Measurements from ENCODE around the gene CDKN3. TPM values are rescaled to one million over a fixed set of nuclear protein-coding genes. Genes with fewer than 3 reads are reported as not detected.

The CDKN3 gene
- polyA plus RNA-seq, 3 donors = 0.45 to 1.8 (median 0.65) TPM

- Histone ChIP-seq H3K27me3 (ENCODE audit: control insufficient read depth in 2 of 2, insufficient read depth in 2 of 2, low read length in 2 of 2) (no peaks in the 10 kb centered on the region), H3K4me3 (replicated peaks in 1 of 3; ENCODE audit: low read depth in 2 of 3, low read length in 3 of 3) (no peak overlapping the region), H4K20me1 (ENCODE audit: insufficient read depth, low read length) (no peaks in the 10 kb centered on the region), H3K9me3 (replicated peaks in 1 of 2; ENCODE audit: control insufficient read depth in 1 of 2, insufficient read depth in 1 of 2, low read length in 2 of 2) (peaks cover 0 to 15% of the 10 kb centered on the region in 2 donors), H3K9ac (ENCODE audit: insufficient read depth, low read length, poor library complexity, severe bottlenecking) (no peak overlapping the region), H3K27ac (ENCODE audit: low read depth in 1 of 2, low read length in 2 of 2) (no peak overlapping the region), H2AFZ (ENCODE audit: insufficient read depth, low read depth, low read length, poor library complexity, severe bottlenecking) (no peak overlapping the region), H3K36me3 (replicated peaks in 1 of 2; ENCODE audit: control insufficient read depth in 1 of 2, insufficient read depth in 2 of 2, low read length in 2 of 2) (no peaks in the 10 kb centered on the region), H3K4me2 (replicated peaks; ENCODE audit: extremely low read depth, low read length, poor library complexity, severe bottlenecking) (no peak overlapping the region), H3K4me1 (ENCODE audit: control insufficient read depth in 1 of 2, insufficient read depth in 2 of 2, low read length in 2 of 2) (peaks cover 27 to 29% of the 10 kb centered on the region in 2 donors), H3K79me2 (ENCODE audit: insufficient read depth, low read length) (peaks cover 27% of the 10 kb centered on the region)
- Mint-ChIP-seq H3K27me3 (ENCODE audit: low read depth in 3 of 3) (peaks cover 0 to 3% (median 2%) of the 10 kb centered on the region in 3 donors), H3K36me3 (no peaks in the 10 kb centered on the region), H3K27ac (no peak overlapping the region), H3K9me3 (peaks cover 0 to 16% (median 6%) of the 10 kb centered on the region in 7 donors), H3K4me3 (no peak overlapping the region), H3K4me1 (peaks cover 24% of the 10 kb centered on the region)
- 97% methylated on average over 21 of the region's 27 CpGs for WGBS (ENCODE audit: insufficient coverage)
- intact Hi-C loops (cut with micrococcal nuclease) = no loop called here
- TF ChIP-seq CTCF (IDR thresholded peaks at IDR 0.05) = no peak
- DNase-seq = no peak
Measured at GRCh38 chr14:54394596-54394995, 2.2 kb upstream of the CDKN3 start.

DNA sequence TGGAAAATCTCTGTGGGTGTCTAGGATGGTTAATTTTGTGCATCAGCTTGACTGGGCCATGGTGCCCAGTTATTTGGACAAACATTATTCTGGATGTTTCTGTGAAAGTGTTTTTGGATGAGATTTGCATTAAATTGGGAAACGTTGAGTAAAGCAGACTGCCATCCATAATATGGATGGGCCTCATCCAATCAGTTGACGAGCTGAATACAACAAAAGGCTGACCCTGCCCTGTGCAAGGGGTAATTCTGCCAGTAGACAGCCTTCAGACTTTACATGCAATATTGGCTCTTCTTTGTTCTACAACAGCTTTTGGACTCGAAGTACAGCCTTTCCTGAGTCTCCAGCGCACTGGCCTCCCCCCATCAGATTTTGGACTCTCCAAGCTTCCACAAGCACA, 1.5 kb upstream of the CDKN3 start:
- Histone ChIP-seq H4K20me1 (ENCODE audit: insufficient read depth, low read length) (no peaks in the 10 kb centered on the region), H3K4me3 (replicated peaks in 1 of 3; ENCODE audit: low read depth in 2 of 3, low read length in 3 of 3) (no peak overlapping the region), H3K9me3 (replicated peaks in 1 of 2; ENCODE audit: control insufficient read depth in 1 of 2, insufficient read depth in 1 of 2, low read length in 2 of 2) (peaks cover 0 to 15% of the 10 kb centered on the region in 2 donors), H3K4me1 (ENCODE audit: control insufficient read depth in 1 of 2, insufficient read depth in 2 of 2, low read length in 2 of 2) (peaks cover 27 to 31% of the 10 kb centered on the region in 2 donors), H3K27me3 (ENCODE audit: control insufficient read depth in 2 of 2, insufficient read depth in 2 of 2, low read length in 2 of 2) (no peaks in the 10 kb centered on the region), H3K79me2 (ENCODE audit: insufficient read depth, low read length) (peaks cover 34% of the 10 kb centered on the region), H3K4me2 (replicated peaks; ENCODE audit: extremely low read depth, low read length, poor library complexity, severe bottlenecking) (no peak overlapping the region), H2AFZ (ENCODE audit: insufficient read depth, low read depth, low read length, poor library complexity, severe bottlenecking) (no peak overlapping the region), H3K27ac (ENCODE audit: low read depth in 1 of 2, low read length in 2 of 2) (no peak overlapping the region), H3K36me3 (replicated peaks in 1 of 2; ENCODE audit: control insufficient read depth in 1 of 2, insufficient read depth in 2 of 2, low read length in 2 of 2) (no peaks in the 10 kb centered on the region), H3K9ac (ENCODE audit: insufficient read depth, low read length, poor library complexity, severe bottlenecking) (no peak overlapping the region)
- no peak overlapping the region for H3K4me3 Mint-ChIP-seq
- H3K4me1 Mint-ChIP-seq = peaks cover 25% of the 10 kb centered on the region
- H3K36me3 Mint-ChIP-seq = no peaks in the 10 kb centered on the region
- intact Hi-C loops (cut with micrococcal nuclease) = loop anchor here (5.0 kb wide), 2 partner anchors 47 to 92 kb away; partner anchors contain the start of genes CNIH1 (in 2 of the 2) and GMFB (in 1 of the 2)
- no peak for DNase-seq
- 82% methylated on average over 4 of the region's 4 CpGs for WGBS (ENCODE audit: insufficient coverage)
- no peak for TF ChIP-seq CTCF (IDR thresholded peaks at IDR 0.05)
- H3K27ac Mint-ChIP-seq = no peak overlapping the region
- H3K9me3 Mint-ChIP-seq = peaks cover 0 to 16% (median 6%) of the 10 kb centered on the region in 7 donors
- H3K27me3 Mint-ChIP-seq (ENCODE audit: low read depth in 3 of 3) = peaks cover 0 to 3% (median 2%) of the 10 kb centered on the region in 3 donors
